ENCODE results near the gene MAP2K5.
"Not testable (repeated sequence)": the region's sequence is repeated elsewhere in the genome, so short reads cannot be mapped to it uniquely, and the experiment has no call there.

Gene MAP2K5

GRCh38 chr15:67601073-67601472, 58.6 kb downstream of the MAP2K5 start:
- no peak for DNase-seq (ENCODE audit: low read depth in 2 of 2)

DNA sequence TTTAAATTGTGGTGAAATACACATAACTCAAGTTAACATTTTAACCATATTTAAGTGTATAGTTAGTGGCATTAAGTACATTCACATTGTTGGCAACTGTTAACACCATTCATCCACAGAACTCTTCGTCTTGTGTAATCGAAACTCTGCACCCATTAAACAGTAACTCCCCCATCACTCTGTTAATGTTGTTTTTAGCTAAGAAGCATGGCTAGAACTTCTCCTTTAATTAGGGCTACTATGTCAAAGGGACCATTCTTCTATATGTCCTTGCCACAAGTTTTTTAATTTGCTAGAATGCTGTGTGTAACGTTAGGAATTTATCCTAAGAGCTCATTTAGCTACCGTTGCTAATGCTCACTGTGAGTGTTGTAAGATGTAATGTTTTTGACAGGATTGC, 60.6 kb downstream of the MAP2K5 start:
- DNase-seq (ENCODE audit: low read depth in 2 of 2) = no peak

GRCh38 chr15:67605871-67606270, 63.4 kb downstream of the MAP2K5 start:
- no peak for DNase-seq (ENCODE audit: low read depth in 2 of 2)

DNA sequence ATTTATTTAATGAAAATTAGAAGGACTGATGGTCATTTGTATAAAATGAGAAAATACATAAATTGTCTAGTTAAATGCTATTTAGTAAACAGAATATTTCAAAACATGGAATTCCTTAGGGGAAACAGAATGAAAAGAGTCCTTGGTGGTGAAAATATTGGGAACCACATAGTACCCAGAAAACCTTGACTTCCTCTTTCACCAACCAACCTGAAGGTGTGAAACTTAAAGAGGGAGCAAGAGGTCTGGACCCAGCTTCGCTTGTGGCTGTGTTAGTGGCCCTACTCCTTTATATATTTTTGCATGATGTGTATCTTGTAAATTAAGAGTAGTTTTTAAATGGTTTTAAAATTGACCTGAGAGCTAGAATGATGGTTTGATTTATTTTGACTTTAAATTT, 64.2 kb downstream of the MAP2K5 start:
- DNase-seq (ENCODE audit: low read depth in 2 of 2) = no peak

- DNase-seq (ENCODE audit: low read depth in 2 of 2) = no peak
Measured at GRCh38 chr15:67607329-67607728, 64.8 kb downstream of the MAP2K5 start.

DNA sequence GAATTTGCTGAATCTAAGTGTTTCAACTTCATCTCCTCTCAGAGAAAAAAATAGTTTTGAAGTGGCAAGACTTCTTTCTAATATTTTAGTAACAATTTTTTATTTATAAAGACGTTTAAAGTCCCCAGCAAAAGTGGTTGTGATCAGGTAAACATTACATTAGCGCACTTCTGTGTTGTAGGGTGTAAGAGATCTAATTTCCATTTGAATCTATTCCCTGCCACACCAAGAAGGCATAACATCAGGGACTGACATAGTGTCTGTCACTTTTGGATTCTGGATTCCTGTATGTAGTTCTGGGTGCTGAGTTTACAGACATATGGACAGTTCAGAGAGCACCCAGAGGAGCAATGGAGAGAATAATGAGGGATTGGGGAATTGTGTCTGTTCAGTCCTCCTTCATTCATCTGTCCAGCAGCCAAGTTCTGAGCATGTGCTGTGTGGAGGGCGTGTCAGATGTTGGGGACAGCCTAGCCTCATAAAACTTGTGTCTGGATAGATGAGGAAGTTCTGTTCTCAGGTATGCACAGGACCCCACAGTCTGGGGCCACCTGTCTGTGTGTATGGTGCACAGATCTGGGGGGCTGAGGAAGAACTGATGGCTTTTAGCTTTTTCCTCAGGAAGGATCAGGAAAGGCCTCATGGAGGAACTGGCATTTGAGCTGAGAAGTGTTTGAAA, 65.6 kb downstream of the MAP2K5 start:
- no peak for DNase-seq (ENCODE audit: low read depth in 2 of 2)

GRCh38 chr15:67608638-67608959, 66.1 kb downstream of the MAP2K5 start:
- DNase-seq (ENCODE audit: low read depth in 2 of 2) = no peak

GRCh38 chr15:67611370-67612369, 69.2 kb downstream of the MAP2K5 start:
- no peak for DNase-seq (ENCODE audit: low read depth in 2 of 2)

GRCh38 chr15:67613211-67613610, 70.7 kb downstream of the MAP2K5 start:
- DNase-seq (ENCODE audit: low read depth in 2 of 2) = no peak

DNA sequence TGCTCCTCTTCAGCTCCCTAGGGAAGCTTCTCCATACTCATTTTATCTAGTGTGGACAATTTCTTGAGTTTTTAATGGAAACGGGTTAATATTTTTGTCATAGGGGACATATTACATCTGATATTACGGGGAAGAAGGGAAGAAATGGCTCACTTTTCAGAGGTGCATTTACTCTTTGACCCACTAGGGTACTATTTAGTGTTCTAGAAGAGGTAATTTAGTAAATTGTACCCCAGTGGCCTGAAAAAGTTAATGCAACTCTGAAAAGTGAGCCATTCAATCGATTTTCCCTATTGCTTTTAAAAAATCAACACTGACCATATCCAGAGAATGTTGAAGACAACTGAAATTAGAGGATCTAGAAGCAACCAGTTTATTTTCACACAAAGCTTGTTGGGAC, 71.2 kb downstream of the MAP2K5 start:
- DNase-seq (ENCODE audit: low read depth in 2 of 2) = no peak

- not testable (repeated sequence) for DNase-seq (ENCODE audit: low read depth in 2 of 2)
Measured at GRCh38 chr15:67615131-67615534, 72.6 kb downstream of the MAP2K5 start.

GRCh38 chr15:67618297-67618696, 75.8 kb downstream of the MAP2K5 start:
- no peak for DNase-seq (ENCODE audit: low read depth in 2 of 2)

GRCh38 chr15:67622110-67622509, 79.6 kb downstream of the MAP2K5 start:
- DNase-seq (ENCODE audit: low read depth in 2 of 2) = no peak

- DNase-seq (ENCODE audit: low read depth in 2 of 2) = no peak
Measured at GRCh38 chr15:67632261-67632660, 89.8 kb downstream of the MAP2K5 start.

DNA sequence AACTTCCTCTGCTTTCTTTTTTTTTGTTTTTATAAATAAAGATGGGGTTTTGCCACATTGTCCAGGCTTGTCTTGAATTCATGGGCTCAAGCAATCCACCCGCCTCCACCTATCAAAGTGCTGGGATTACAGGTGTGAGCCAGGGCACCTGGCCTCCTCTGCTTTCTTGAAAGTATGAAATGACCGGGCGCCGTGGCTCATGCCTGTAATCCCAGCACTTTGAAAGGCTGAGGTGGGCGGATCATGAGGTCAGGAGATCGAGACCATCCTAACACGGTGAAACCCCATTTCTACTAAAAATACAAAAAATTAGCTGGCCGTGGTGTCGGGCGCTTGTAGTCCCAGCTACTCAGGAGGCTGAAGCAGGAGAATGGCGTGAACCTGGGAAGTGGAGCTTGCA, 93.4 kb downstream of the MAP2K5 start:
- not testable (repeated sequence) for DNase-seq (ENCODE audit: low read depth in 2 of 2)

- DNase-seq (ENCODE audit: low read depth in 2 of 2) = no peak
Measured at GRCh38 chr15:67639591-67639990, 97.1 kb downstream of the MAP2K5 start.

GRCh38 chr15:67641453-67641852, 99.0 kb downstream of the MAP2K5 start:
- DNase-seq (ENCODE audit: low read depth in 2 of 2) = no peak

DNA sequence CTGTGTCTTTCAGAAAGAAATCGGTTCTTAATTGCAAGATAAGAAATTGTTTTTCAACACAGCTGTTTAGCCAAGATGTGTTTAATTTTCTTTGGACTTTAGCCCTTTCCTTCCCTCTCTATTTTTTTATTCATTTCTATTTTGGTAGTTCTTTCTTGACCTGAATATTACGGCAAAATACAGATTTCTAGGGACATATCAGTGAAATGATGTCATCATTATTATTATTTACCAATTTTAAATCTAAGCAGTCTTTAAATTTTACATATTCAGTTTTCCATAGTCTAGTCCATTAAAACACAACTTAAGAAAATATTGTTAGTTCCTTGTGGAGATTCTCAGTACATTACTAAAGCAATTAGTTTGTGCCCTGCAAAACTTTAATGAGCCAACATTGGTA, 104.3 kb downstream of the MAP2K5 start:
- DNase-seq (ENCODE audit: low read depth in 2 of 2) = no peak

DNA sequence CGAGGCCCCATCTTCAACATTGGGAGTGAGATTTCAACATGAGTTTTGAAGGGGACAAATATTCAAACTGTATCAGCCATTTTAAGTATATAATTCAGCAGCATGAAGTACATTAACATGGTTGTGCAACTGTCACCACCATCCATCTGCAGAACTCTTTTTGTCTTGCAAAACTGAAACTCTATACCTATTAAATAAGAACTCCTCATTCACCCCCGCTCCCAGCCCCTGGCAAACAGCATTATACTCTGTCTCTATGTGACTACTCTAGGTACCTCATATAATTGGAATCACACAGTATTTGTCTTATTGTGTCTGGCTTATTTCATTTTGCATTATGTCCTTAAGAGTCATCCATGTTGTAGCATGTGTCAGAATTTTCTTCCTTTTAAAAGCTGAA, 110.1 kb downstream of the MAP2K5 start:
- DNase-seq (ENCODE audit: low read depth in 2 of 2) = no peak

GRCh38 chr15:67660446-67660845, 117.9 kb downstream of the MAP2K5 start:
- no peak for DNase-seq (ENCODE audit: low read depth in 2 of 2)

GRCh38 chr15:67660874-67661606, 118.5 kb downstream of the MAP2K5 start:
- DNase-seq (ENCODE audit: low read depth in 2 of 2) = no peak

DNA sequence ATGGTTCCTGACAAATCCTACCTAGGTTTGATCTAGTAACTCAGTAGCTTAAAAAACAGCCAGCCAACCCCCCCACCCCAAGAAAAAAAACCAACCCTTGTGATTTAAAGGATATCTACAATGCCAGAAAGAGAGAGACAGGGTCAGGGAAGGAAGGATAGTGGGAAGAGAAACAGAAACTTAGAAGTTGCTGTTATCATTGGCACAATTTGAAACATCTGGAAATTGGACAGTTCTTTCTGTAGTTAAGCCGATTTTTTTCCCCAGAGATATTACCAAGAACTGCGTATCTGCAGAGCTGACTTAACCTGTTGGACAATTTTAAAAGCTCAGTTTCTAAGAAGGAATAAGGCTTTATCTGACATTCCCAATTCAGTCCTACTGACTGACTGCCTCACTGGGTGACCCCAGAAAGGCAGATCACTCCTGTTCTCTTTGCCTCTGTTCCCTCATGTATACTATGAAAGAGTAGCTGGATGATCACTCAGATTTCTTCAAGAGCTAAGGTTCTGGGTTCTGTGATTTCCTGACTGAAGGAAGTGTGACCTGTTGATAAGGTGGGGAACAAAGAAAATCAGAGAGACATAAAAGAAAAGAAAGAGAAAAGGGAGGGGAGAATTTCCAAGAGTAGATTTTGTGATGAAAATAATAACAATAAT, 128.3 kb downstream of the MAP2K5 start:
- no peak for DNase-seq (ENCODE audit: low read depth in 2 of 2)

Measured in activated CD8-positive, alpha-beta memory T cell treated with anti-CD3 and anti-CD28 coated beads for 4 hours (primary cell).